Measurements from ENCODE around the gene CADPS.

Gene CADPS

GRCh38 chr3:62832553-62832952 is 42.7 kb downstream of the CADPS start:
- H3K27me3 ChIP-seq: no peaks in the 10 kb centered on the region
- H3K27ac ChIP-seq: no peak overlapping the region
- intact Hi-C loops (cut with DNase I; ENCODE audit: low total_unique reads): no loop called here
- DNase-seq: no peak
- no peaks in the 10 kb centered on the region for H3K4me1 ChIP-seq
- no peaks in the 10 kb centered on the region for H3K9me3 ChIP-seq
- no peaks in the 10 kb centered on the region for H3K36me3 ChIP-seq
- no peak for TF ChIP-seq CTCF (IDR thresholded peaks at IDR 0.05)
- H3K4me3 ChIP-seq: no peak overlapping the region

- H3K36me3 ChIP-seq: no peaks in the 10 kb centered on the region
- H3K4me1 ChIP-seq: no peaks in the 10 kb centered on the region
- H3K9me3 ChIP-seq: no peaks in the 10 kb centered on the region
- no peak overlapping the region for H3K27ac ChIP-seq
- no peak for DNase-seq
- no peak for TF ChIP-seq CTCF (IDR thresholded peaks at IDR 0.05)
- intact Hi-C loops (cut with DNase I; ENCODE audit: low total_unique reads): no loop called here
- H3K27me3 ChIP-seq: no peaks in the 10 kb centered on the region
- no peak overlapping the region for H3K4me3 ChIP-seq
Measured at GRCh38 chr3:62830727-62831322, 44.4 kb downstream of the CADPS start.

- H3K27me3 ChIP-seq: no peaks in the 10 kb centered on the region
- TF ChIP-seq CTCF (IDR thresholded peaks at IDR 0.05): no peak
- no peak for DNase-seq
- intact Hi-C loops (cut with DNase I; ENCODE audit: low total_unique reads): no loop called here
- H3K4me3 ChIP-seq: no peak overlapping the region
- H3K4me1 ChIP-seq: no peaks in the 10 kb centered on the region
- no peaks in the 10 kb centered on the region for H3K9me3 ChIP-seq
- no peak overlapping the region for H3K27ac ChIP-seq
- H3K36me3 ChIP-seq: no peaks in the 10 kb centered on the region
Measured at GRCh38 chr3:62827550-62827949, 47.7 kb downstream of the CADPS start.

- no peaks in the 10 kb centered on the region for H3K9me3 ChIP-seq
- no peak overlapping the region for H3K27ac ChIP-seq
- DNase-seq: no peak
- no peak overlapping the region for H3K4me3 ChIP-seq
- no peaks in the 10 kb centered on the region for H3K36me3 ChIP-seq
- TF ChIP-seq CTCF (IDR thresholded peaks at IDR 0.05): no peak
- H3K27me3 ChIP-seq: no peaks in the 10 kb centered on the region
- no peaks in the 10 kb centered on the region for H3K4me1 ChIP-seq
- intact Hi-C loops (cut with DNase I; ENCODE audit: low total_unique reads): no loop called here
Measured at GRCh38 chr3:62824965-62825592, 50.1 kb downstream of the CADPS start.

- no peak overlapping the region for H3K27ac ChIP-seq
- no peaks in the 10 kb centered on the region for H3K9me3 ChIP-seq
- intact Hi-C loops (cut with DNase I; ENCODE audit: low total_unique reads): no loop called here
- no peak for TF ChIP-seq CTCF (IDR thresholded peaks at IDR 0.05)
- no peaks in the 10 kb centered on the region for H3K36me3 ChIP-seq
- no peaks in the 10 kb centered on the region for H3K4me1 ChIP-seq
- no peak overlapping the region for H3K4me3 ChIP-seq
- H3K27me3 ChIP-seq: no peaks in the 10 kb centered on the region
- DNase-seq: no peak
Measured at GRCh38 chr3:62823461-62824050, 51.7 kb downstream of the CADPS start.
